Astrocyte (in vitro differentiated cells and primary cell): ENCODE data around the gene ATG9B. TPM values are rescaled to one million over a fixed set of nuclear protein-coding genes. Genes with fewer than 3 reads are reported as not detected.

Experiments used
- DNase-seq: peaks from one replicate; pipeline ENCODE4 v3.0.0-alpha.2; 2010; ENCODE audit warnings: low read depth
- FAIRE-seq: peaks from 2 replicates; lab custom pipeline; 2011; peaks lifted over from hg19 to GRCh38; lab: Jason Lieb, UNC
- H2AFZ ChIP-seq: 2 replicates; pipeline ENCODE4 v1.6.0; 2012; ENCODE audit warnings: low read depth, low read length, inconsistent platforms
- H3K27ac ChIP-seq: 2 replicates; pipeline ENCODE4 v1.5.1; 2011; ENCODE audit warnings: low read depth, low read length, inconsistent platforms
- H3K27me3 ChIP-seq: 2 replicates; pipeline ENCODE4 v1.6.0; 2011; ENCODE audit warnings: low read length, inconsistent platforms; ENCODE audit not compliant: insufficient read depth
- H3K36me3 ChIP-seq: 2 replicates; pipeline ENCODE4 v1.5.1; 2011; ENCODE audit warnings: low read length, inconsistent platforms; ENCODE audit not compliant: insufficient read depth
- H3K4me1 ChIP-seq: 2 replicates; pipeline ENCODE4 v1.5.1; 2011; ENCODE audit warnings: low read length, inconsistent platforms; ENCODE audit not compliant: insufficient read depth
- H3K4me2 ChIP-seq: 2 replicates; pipeline ENCODE4 v1.6.0; 2012; ENCODE audit warnings: low read length, inconsistent platforms
- H3K4me3 ChIP-seq: 2 replicates; pipeline ENCODE4 v1.5.1; 2011; ENCODE audit warnings: low read depth, mild to moderate bottlenecking, low read length, inconsistent platforms; ENCODE audit not compliant: insufficient read depth
- H3K79me2 ChIP-seq: 2 replicates; pipeline ENCODE4 v1.6.0; 2012; ENCODE audit warnings: mild to moderate bottlenecking, low read length, inconsistent platforms; ENCODE audit not compliant: insufficient read depth
- H3K9ac ChIP-seq: 2 replicates; pipeline ENCODE4 v1.6.0; 2012; ENCODE audit warnings: mild to moderate bottlenecking, low read length, inconsistent platforms
- H3K9me3 ChIP-seq: 2 replicates; pipeline ENCODE4 v1.5.1; 2012; ENCODE audit warnings: low read depth, mild to moderate bottlenecking, low read length, inconsistent platforms; ENCODE audit not compliant: insufficient read depth
- H4K20me1 ChIP-seq: 2 replicates; pipeline ENCODE4 v1.6.0; 2012; ENCODE audit warnings: low read length, inconsistent platforms; ENCODE audit not compliant: insufficient read depth
- H3K27ac Mint-ChIP-seq: one replicate; pipeline ENCODE4 v1.8.0; 2021; ENCODE audit warnings: mild to moderate bottlenecking, mixed read lengths; ENCODE audit not compliant: unreplicated experiment
- H3K27me3 Mint-ChIP-seq: one replicate; pipeline ENCODE4 v1.8.0; 2021; ENCODE audit warnings: low read depth, mixed read lengths; ENCODE audit not compliant: unreplicated experiment
- H3K36me3 Mint-ChIP-seq: one replicate; pipeline ENCODE4 v1.8.0; 2021; ENCODE audit warnings: low read depth, mixed read lengths; ENCODE audit not compliant: unreplicated experiment
- H3K4me1 Mint-ChIP-seq: one replicate; pipeline ENCODE4 v1.8.0; 2021; ENCODE audit warnings: low read depth, mixed read lengths; ENCODE audit not compliant: unreplicated experiment
- H3K4me3 Mint-ChIP-seq: one replicate; pipeline ENCODE4 v1.8.0; 2021; ENCODE audit warnings: mild to moderate bottlenecking, moderate library complexity, mixed read lengths; ENCODE audit not compliant: unreplicated experiment
- H3K9me3 Mint-ChIP-seq: one replicate; pipeline ENCODE4 v1.8.0; 2021; ENCODE audit warnings: mild to moderate bottlenecking, mixed read lengths; ENCODE audit not compliant: unreplicated experiment
- EZH2 ChIP-seq: IDR thresholded peaks from 2 replicates; pipeline ENCODE4 v1.6.1; 2012; ENCODE audit warnings: mild to moderate bottlenecking, low read length, inconsistent platforms; ENCODE audit not compliant: insufficient read depth
- total RNA-seq: library from RNA; stranded (reverse); gene quantifications from 2 replicates; pipeline ENCODE4 v1.2.1, GENCODE V29; 2021
- TF ChIP-seq, protein P1 (sequence below): IDR thresholded peaks from 2 replicates; pipeline ENCODE4 v1.5.1; 2011; ENCODE audit warnings: low read depth, mild to moderate bottlenecking, inconsistent platforms, low read length, moderate library complexity; ENCODE audit not compliant: insufficient read depth

ATG9B gene
- total RNA-seq, 1 donor from 2014 or later: 2.2 TPM

DNA sequence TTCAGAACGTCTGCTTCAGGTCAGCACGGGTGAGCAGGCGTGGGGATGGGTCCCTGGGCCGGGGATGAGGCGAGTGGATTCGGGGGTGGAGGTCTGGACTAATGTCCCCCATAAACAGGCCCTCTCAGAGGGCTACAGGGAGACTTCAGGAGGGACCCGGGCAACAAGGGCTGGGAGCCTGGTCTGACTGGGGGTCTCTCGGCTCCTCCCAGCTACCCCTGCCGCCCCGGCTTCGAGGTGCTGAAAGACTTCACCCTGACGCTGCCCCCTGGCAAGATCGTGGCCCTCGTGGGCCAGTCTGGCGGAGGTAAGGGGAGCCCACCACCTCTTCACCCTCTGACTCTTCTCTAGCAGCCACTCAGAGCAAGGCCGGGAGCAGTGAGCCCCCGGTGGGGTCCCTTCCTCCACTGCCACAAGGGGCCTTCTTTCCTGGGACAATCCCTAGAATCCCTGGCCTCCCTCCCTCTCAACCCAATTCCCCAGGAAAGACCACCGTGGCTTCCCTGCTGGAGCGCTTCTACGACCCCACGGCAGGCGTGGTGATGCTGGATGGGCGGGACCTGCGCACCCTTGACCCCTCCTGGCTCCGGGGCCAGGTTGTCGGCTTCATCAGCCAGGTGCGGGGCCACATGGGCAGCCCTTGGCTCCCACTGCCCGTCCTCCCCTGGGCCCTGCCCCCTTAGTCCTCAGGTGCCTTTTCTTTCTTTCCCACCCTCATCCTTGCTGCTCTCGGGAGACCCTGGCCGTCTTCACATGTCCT lies 16.5 kb upstream of the ATG9B start:
- Mint-ChIP-seq H3K4me1 (peaks cover 29% of the 10 kb centered on the region), H3K27ac (peak overlapping the region; percentile 98)
- no peak overlapping the region for H3K9ac ChIP-seq

DNA sequence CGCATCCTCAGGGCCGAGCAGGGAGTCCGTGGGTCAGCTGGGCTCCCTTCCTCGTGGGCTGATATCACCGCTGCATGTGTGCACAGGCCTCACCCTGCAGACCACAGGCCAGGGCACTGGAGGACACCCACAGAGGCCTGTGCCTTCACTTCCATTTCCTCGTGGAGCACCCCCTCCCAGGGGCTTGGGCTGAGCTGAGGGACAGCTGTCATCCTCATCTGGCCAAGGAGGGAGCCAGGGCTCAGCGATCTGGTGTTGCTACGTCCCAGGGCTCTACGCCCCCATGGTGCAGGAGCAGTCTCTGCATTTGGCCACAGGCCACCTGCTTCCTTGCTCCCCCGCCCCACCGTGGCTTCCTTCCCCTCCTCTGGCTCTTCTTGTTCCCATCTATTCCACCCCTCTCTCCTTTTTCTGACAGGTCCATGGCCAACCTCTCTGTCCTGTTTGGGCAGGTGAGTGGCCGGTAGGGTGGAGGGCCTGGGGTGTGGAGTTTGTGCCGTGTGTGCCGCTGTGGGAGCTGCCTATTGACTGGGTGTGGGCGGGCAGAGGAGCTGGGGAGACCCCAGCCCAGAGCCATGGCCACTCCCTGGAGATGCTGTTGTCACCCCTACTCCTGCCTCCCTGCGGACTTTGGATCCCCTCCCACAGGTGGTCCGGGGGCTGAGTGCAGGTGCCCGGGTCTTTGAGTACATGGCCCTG lies 15.7 kb upstream of the ATG9B start:
- peak; percentile 9 for DNase-seq
- TF ChIP-seq EZH2: no peak
- TF ChIP-seq, protein P1, sequence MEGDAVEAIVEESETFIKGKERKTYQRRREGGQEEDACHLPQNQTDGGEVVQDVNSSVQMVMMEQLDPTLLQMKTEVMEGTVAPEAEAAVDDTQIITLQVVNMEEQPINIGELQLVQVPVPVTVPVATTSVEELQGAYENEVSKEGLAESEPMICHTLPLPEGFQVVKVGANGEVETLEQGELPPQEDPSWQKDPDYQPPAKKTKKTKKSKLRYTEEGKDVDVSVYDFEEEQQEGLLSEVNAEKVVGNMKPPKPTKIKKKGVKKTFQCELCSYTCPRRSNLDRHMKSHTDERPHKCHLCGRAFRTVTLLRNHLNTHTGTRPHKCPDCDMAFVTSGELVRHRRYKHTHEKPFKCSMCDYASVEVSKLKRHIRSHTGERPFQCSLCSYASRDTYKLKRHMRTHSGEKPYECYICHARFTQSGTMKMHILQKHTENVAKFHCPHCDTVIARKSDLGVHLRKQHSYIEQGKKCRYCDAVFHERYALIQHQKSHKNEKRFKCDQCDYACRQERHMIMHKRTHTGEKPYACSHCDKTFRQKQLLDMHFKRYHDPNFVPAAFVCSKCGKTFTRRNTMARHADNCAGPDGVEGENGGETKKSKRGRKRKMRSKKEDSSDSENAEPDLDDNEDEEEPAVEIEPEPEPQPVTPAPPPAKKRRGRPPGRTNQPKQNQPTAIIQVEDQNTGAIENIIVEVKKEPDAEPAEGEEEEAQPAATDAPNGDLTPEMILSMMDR: no peak
- FAIRE-seq: no peak
- Mint-ChIP-seq H3K27me3 (no peaks in the 10 kb centered on the region), H3K9me3 (no peaks in the 10 kb centered on the region), H3K4me3 (peak overlapping the region; percentile 50), H3K4me1 (peaks cover 30% of the 10 kb centered on the region), H3K36me3 (peaks cover 12% of the 10 kb centered on the region), H3K27ac (peak overlapping the region; percentile 98)
- H3K36me3 ChIP-seq: peaks cover 5% of the 10 kb centered on the region
- no peaks in the 10 kb centered on the region for H4K20me1 ChIP-seq
- no peaks in the 10 kb centered on the region for H3K27me3 ChIP-seq
- peak overlapping the region; percentile 49 for H3K9ac ChIP-seq
- no peak overlapping the region for H3K4me3 ChIP-seq
- H3K27ac ChIP-seq: peak overlapping the region; percentile 91
- H3K79me2 ChIP-seq: no peaks in the 10 kb centered on the region
- H3K4me1 ChIP-seq: peaks cover 21% of the 10 kb centered on the region
- no peak overlapping the region for H2AFZ ChIP-seq
- peak overlapping the region; percentile 73 for H3K4me2 ChIP-seq
- H3K9me3 ChIP-seq: no peaks in the 10 kb centered on the region

More for the DNA sequence above, 16.5 kb upstream of the ATG9B start:
- Mint-ChIP-seq H3K27me3 (no peaks in the 10 kb centered on the region), H3K9me3 (no peaks in the 10 kb centered on the region), H3K4me3 (no peak overlapping the region), H3K36me3 (peaks cover 9% of the 10 kb centered on the region)
- Histone ChIP-seq H2AFZ (no peak overlapping the region), H3K79me2 (no peaks in the 10 kb centered on the region), H3K36me3 (peaks cover 5% of the 10 kb centered on the region), H3K4me1 (peaks cover 21% of the 10 kb centered on the region), H4K20me1 (no peaks in the 10 kb centered on the region), H3K9me3 (no peaks in the 10 kb centered on the region), H3K27ac (no peak overlapping the region), H3K27me3 (no peaks in the 10 kb centered on the region), H3K4me2 (no peak overlapping the region), H3K4me3 (no peak overlapping the region)
- DNase-seq (no peak), FAIRE-seq (no peak)
- TF ChIP-seq, protein P1: no peak
- TF ChIP-seq EZH2: no peak
